NCI-H1417 treated with DMSO at 0.1 percent for 48 hours (cell line): ENCODE measurements around the gene CFAP46.

ENCODE experiments used
- DNase-seq: peaks from one replicate; lab custom pipeline; 2025; lab: John Stamatoyannopoulos, UW

The CFAP46 gene

GRCh38 chr10:132942101-132943057 lies at the start of gene CFAP46:
CFAP46 (minus strand) TSS chr10:132942570; CDS start chr10:132942484, 86 bp downstream.
- DNase-seq: no peak

GRCh38 chr10:132991706-132992432 lies 49.5 kb upstream of the CFAP46 start:
- no peak for DNase-seq

- no peak for DNase-seq
Observed at GRCh38 chr10:132990684-132991545, 48.5 kb upstream of the CFAP46 start.

GRCh38 chr10:132989476-132990415 lies 47.4 kb upstream of the CFAP46 start:
- DNase-seq: no peak

GRCh38 chr10:132988988-132989387 lies 46.6 kb upstream of the CFAP46 start:
- DNase-seq: no peak

GRCh38 chr10:132987671-132988571 lies 45.6 kb upstream of the CFAP46 start:
- no peak for DNase-seq

GRCh38 chr10:132986978-132987377 lies 44.6 kb upstream of the CFAP46 start:
- DNase-seq: no peak

GRCh38 chr10:132986576-132986975 lies 44.2 kb upstream of the CFAP46 start:
- DNase-seq: no peak

GRCh38 chr10:132986076-132986475 lies 43.7 kb upstream of the CFAP46 start:
- DNase-seq: no peak

- DNase-seq: no peak
Observed at GRCh38 chr10:132985546-132985900, 43.2 kb upstream of the CFAP46 start.

GRCh38 chr10:132984801-132985545 lies 42.6 kb upstream of the CFAP46 start:
- DNase-seq: no peak

- DNase-seq: no peak
Observed at GRCh38 chr10:132984008-132984295, 41.6 kb upstream of the CFAP46 start.

- DNase-seq: no peak
Observed at GRCh38 chr10:132983252-132984007, 41.1 kb upstream of the CFAP46 start.

GRCh38 chr10:132982301-132982989 lies 40.1 kb upstream of the CFAP46 start:
- no peak for DNase-seq

GRCh38 chr10:132981746-132982145 lies 39.4 kb upstream of the CFAP46 start:
- no peak for DNase-seq

- no peak for DNase-seq
Observed at GRCh38 chr10:132981173-132981555, 38.8 kb upstream of the CFAP46 start.

- no peak for DNase-seq
Observed at GRCh38 chr10:132980426-132981172, 38.2 kb upstream of the CFAP46 start.
